Adrenal gland (tissue), 12 donors: ENCODE results near the gene AEBP1. TPM values are rescaled to one million over a fixed set of nuclear protein-coding genes. Genes with fewer than 3 reads are reported as not detected.

Source experiments
- DNase-seq, 7 donors: peaks; one replicate each; pipeline ENCODE4 v3.0.0-alpha.2; 2019 to 2020
- H3K27ac ChIP-seq, 5 donors: fragments of 200-600 bp; sonication (generic) in 4 of 5; 1 replicate in 3 of 5; 2 replicates in 2 of 5; pipeline versions ENCODE4 v1.5.1 to v1.8.0; 2016 to 2020; ENCODE audit warnings: mild to moderate bottlenecking in 1 of 5
- H3K27me3 ChIP-seq: fragments of 200-600 bp; 2 replicates; pipeline ENCODE4 v1.8.0; 2021
- H3K36me3 ChIP-seq, 2 donors: fragments of 200-600 bp; replicated peaks in 1 of 2; 1 replicate in 1 of 2; 2 replicates in 1 of 2; pipeline versions ENCODE4 v1.5.1 to v1.8.0; 2018 to 2022
- H3K4me1 ChIP-seq, 2 donors: fragments of 200-600 bp; replicated peaks in 1 of 2; 1 replicate in 1 of 2; 2 replicates in 1 of 2; pipeline versions ENCODE4 v1.5.1 to v1.8.0; 2018 to 2021
- H3K4me3 ChIP-seq, 4 donors: fragments of 200-600 bp; sonication (generic) in 3 of 4; one replicate each; pipeline ENCODE4 v1.5.1; 2016 to 2018
- H3K9me3 ChIP-seq, 3 donors: fragments of 200-600 bp; sonication (generic) in 1 of 3; replicated peaks in 1 of 3; 1 replicate in 2 of 3; 2 replicates in 1 of 3; pipeline versions ENCODE4 v1.5.1 to v1.8.0; 2016 to 2021
- POLR2A ChIP-seq, 2 donors: fragments of 450-650 bp; IDR thresholded peaks; one replicate each; pipeline ENCODE4 v1.6.1; 2017; ENCODE audit warnings: antibody characterized with exemption in 2 of 2, mild to moderate bottlenecking in 2 of 2, moderate library complexity in 1 of 2
- WGBS, 4 donors: extraction: QIAGEN DNeasy Blood & Tissue Kit in 2 of 4; methylation state at CpG; one replicate each; pipeline versions ENCODE4 v1.1.5 to v1.1.7; 2013 to 2017; 5-methylcytosine and 5-hydroxymethylcytosine counted together
- intact Hi-C, 2 donors: fragments of 100-400 bp; cut with DNase I; formaldehyde crosslinking; loops; one replicate each; pipeline versions ENCODE4 v1.14.1 to v1.15.0; 2022 to 2023
- polyA plus RNA-seq, 3 donors: library from polyadenylated mRNA; stranded (reverse); fragments of 200-250 nt in 2 of 3; fragments of 350-450 nt in 1 of 3; fragmentation: Illumina TruSeq in 1 of 3; extraction: RNeasy Lipid Tissue Mini Kit (QIAGEN cat#74804) in 1 of 3; gene quantifications; one replicate each; pipeline ENCODE4 v1.2.3, GENCODE V29; 2013 to 2014
- total RNA-seq, 9 donors: library from RNA; depleted of rRNA in 4 of 9; stranded (reverse); fragments of >200 nt in 4 of 9; fragments of 120-200 nt in 1 of 9; fragmentation: NEBNext Ultra II Directional in 1 of 9; extraction: Animal tissue kit (Norgen Biotek cat#: 25700) in 1 of 9; gene quantifications; one replicate each; pipeline versions ENCODE4 v1.1.0 to v1.2.4, GENCODE V29; 2013 to 2023
- TF ChIP-seq, protein P1 (sequence below), 6 experiments: fragments of 450-650 bp in 4 of 6; fragments of 200-600 bp in 2 of 6; sonication (generic) in 1 of 6; IDR thresholded peaks; 1 replicate in 5 of 6; 2 replicates in 1 of 6; pipeline versions ENCODE4 v1.5.1 to v1.8.0; 2016 to 2021; ENCODE audit warnings: antibody characterized with exemption in 6 of 6, mild to moderate bottlenecking in 2 of 6, moderate library complexity in 1 of 6
- donor health status: healthy with polysubstance abuse.
- donor health status: Bipolar disorder and iron deficiency.
- donor health status: DM: yes; HTN: yes; CAD: no.
- donor health status: DM: no; HTN: no; CAD: no.
- donor health status: DM: no; HTN: no; CAD: no.
- donor health status: DM: yes; HTN: yes; CAD: no.

Gene AEBP1
- total and polyA plus RNA-seq, 12 donors: 5.4 to 292 (median 127) TPM

DNA sequence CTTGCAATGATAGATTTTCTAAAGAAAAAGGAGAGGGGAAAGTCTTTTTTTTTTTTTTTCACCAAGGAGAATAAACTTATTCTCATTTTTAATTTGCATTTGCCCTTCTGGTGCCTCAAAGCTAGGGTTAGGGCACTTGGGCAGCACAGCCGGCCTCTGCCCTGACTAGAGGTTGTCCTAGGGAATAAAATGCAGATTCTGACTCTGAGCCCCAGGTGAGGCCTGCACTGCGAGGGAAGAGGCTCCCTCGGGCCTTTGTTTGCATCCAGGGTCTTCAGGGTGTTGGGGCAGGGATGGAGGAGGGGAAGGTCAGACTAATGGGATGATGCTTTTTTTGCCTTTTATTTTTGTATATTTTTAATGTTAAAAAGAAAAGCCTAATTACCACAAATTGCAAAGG, 29.1 kb downstream of the AEBP1 start:
- no peaks in the 10 kb centered on the region for H3K4me1 ChIP-seq
- no peak overlapping the region for H3K27ac ChIP-seq
- WGBS, 4 donors: 61 to 76% (median 71%) methylated on average over 3 of the region's 3 CpGs
- DNase-seq: no peak
- H3K27me3 ChIP-seq: no peaks in the 10 kb centered on the region
- no peaks in the 10 kb centered on the region for H3K36me3 ChIP-seq
- no peak overlapping the region for H3K4me3 ChIP-seq
- H3K9me3 ChIP-seq: no peaks in the 10 kb centered on the region
- intact Hi-C loops: no loop called here
- TF ChIP-seq, protein P1, sequence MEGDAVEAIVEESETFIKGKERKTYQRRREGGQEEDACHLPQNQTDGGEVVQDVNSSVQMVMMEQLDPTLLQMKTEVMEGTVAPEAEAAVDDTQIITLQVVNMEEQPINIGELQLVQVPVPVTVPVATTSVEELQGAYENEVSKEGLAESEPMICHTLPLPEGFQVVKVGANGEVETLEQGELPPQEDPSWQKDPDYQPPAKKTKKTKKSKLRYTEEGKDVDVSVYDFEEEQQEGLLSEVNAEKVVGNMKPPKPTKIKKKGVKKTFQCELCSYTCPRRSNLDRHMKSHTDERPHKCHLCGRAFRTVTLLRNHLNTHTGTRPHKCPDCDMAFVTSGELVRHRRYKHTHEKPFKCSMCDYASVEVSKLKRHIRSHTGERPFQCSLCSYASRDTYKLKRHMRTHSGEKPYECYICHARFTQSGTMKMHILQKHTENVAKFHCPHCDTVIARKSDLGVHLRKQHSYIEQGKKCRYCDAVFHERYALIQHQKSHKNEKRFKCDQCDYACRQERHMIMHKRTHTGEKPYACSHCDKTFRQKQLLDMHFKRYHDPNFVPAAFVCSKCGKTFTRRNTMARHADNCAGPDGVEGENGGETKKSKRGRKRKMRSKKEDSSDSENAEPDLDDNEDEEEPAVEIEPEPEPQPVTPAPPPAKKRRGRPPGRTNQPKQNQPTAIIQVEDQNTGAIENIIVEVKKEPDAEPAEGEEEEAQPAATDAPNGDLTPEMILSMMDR (IDR thresholded peaks at IDR 0.05): no peak
- TF ChIP-seq POLR2A (IDR thresholded peaks at IDR 0.05): no peak

DNA sequence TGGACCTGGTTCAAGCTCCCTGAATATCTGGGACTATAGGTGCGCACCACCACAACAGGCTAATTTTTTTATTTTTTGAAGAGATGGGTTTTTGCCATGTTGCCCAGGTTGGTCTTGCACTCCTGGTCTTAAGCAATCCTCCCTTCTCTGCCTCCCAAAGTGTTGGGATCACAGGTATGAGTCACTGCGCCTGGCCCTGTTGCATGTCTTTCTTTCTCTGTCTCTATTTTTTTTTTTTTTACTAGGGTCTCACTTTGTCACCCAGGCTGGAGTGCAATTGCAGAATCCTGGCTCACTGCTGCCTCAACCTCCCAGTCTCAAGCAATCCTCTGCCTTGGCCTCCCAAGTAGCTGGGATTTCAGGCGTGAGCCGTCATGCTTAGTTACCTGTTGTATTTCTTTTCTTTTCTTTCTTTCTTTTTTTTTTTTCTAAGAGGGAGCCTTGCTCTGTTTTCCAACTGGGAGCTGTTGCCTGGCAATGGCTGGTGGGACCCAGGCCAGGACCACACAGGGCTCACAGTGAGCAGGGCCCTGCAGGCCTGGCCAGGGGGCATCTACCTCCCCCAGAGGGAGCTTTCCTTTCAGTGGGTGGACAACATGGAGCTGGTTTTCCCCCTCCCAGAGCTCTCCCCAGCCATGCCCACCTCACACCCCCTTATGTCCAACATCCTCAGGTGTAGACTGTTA, 30.9 kb downstream of the AEBP1 start:
- no peak for DNase-seq
- Histone ChIP-seq H3K27ac (no peak overlapping the region), H3K4me3 (no peak overlapping the region), H3K36me3 (no peaks in the 10 kb centered on the region), H3K27me3 (no peaks in the 10 kb centered on the region), H3K4me1 (no peaks in the 10 kb centered on the region), H3K9me3 (no peaks in the 10 kb centered on the region)
- WGBS, 4 donors: 93 to 99% (median 97%) methylated on average over 4 of the region's 4 CpGs
- TF ChIP-seq POLR2A (IDR thresholded peaks at IDR 0.05): no peak
- TF ChIP-seq, protein P1 (IDR thresholded peaks at IDR 0.05): no peak
- intact Hi-C loops: no loop called here

DNA sequence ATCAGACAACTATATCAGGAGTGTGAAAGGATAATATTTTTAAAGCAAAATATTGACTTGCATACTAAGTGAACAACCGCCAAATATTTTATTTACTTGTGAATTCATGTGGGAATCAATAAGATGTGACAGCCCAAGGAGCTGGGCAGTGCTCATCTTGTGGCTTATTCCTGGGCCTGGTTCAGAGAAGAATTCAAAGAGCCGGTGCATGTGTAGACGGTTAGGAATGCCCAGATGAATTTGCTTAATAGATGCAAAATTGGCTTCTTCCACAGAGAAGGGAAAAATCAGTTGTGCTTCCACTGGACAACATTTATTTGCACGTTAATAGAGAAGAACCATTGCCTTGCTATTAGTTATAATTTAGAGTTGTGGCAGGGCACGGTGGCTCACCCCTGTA, 32.6 kb downstream of the AEBP1 start:
- TF ChIP-seq POLR2A (IDR thresholded peaks at IDR 0.05): no peak
- TF ChIP-seq, protein P1 (IDR thresholded peaks at IDR 0.05): no peak
- H3K27me3 ChIP-seq: no peaks in the 10 kb centered on the region
- no peak overlapping the region for H3K27ac ChIP-seq
- no peaks in the 10 kb centered on the region for H3K36me3 ChIP-seq
- no peaks in the 10 kb centered on the region for H3K9me3 ChIP-seq
- H3K4me1 ChIP-seq: no peaks in the 10 kb centered on the region
- WGBS, 4 donors: 77 to 91% (median 89%) methylated on average over 5 of the region's 5 CpGs
- H3K4me3 ChIP-seq: no peak overlapping the region
- intact Hi-C loops: no loop called here
- DNase-seq: no peak

DNA sequence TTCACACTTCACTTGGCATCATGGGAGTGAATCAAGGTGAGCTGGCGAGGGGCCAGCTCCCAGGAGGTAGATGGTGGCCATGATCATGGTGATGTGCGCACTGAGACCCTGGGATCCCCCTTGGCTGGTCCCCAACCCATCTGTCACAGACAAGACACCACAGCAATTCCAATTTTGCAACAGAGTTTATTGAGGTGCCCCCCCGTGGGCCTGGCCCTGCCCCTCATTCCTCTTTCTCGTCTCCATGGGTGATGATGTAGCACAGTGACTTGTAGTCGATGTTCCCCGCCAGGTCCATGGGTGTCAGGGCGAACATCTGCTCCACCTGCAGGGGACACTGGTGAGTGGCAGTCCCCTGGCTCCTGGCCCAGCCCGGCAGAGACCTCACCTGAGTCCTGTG, 34.6 kb downstream of the AEBP1 start:
- Histone ChIP-seq H3K27ac (no peak overlapping the region), H3K4me1 (no peaks in the 10 kb centered on the region), H3K36me3 (no peaks in the 10 kb centered on the region), H3K9me3 (no peaks in the 10 kb centered on the region), H3K4me3 (no peak overlapping the region), H3K27me3 (no peaks in the 10 kb centered on the region)
- 83 to 97% (median 86%) methylated on average over 5 to 8 of the region's 8 CpGs for WGBS, 4 donors
- DNase-seq: no peak
- intact Hi-C loops: no loop called here
- no peak for TF ChIP-seq POLR2A (IDR thresholded peaks at IDR 0.05)
- TF ChIP-seq, protein P1 (IDR thresholded peaks at IDR 0.05): no peak
